ENCODE results near the gene INSYN2B. TPM values are rescaled to one million over a fixed set of nuclear protein-coding genes. Genes with fewer than 3 reads are reported as not detected.

The INSYN2B gene
- total and polyA plus RNA-seq, 2 donors (not counting 1 experiment from before 2014, with no cell fraction given) = not detected

DNA sequence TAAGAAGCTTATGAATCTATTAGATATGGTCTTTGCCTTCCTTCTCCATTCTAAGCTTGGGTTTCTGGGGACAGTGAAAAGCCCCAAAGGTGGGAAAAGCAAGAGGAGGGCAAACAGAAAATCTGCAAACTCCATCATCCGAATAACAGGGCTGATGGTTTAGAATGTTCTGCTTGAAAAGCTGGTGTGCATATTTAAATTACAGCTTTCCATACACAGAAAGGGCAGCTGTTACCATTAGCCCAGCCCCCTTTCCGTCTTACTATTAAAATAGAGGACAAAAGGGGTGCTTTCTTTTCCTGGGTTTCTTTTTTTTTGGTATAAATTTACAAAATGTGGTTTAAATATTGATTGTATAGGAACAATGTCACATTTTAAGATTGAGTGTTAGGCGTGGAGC is 22.0 kb downstream of the INSYN2B start:
- POLR2A ChIA-PET = no interaction called here
- peaks cover 13% of the 10 kb centered on the region for H3K4me1 Mint-ChIP-seq

GRCh38 chr5:169956756-169957155 is 23.5 kb downstream of the INSYN2B start:
- no peaks in the 10 kb centered on the region for H3K27me3 ChIP-seq (replicated peaks in 1 of 4; ENCODE audit: control extremely low read depth in 1 of 4, control insufficient read depth in 3 of 4, insufficient read depth in 4 of 4, low read length in 3 of 4)
- ChIA-PET CTCF (no interaction called here), POLR2A (no interaction called here)
- no peak overlapping the region for H3K4me3 Mint-ChIP-seq
- DNase-seq (no peak), ATAC-seq (ENCODE audit: low read depth) (no peak)
- no peak overlapping the region for H3K4me3 ChIP-seq (ENCODE audit: control extremely low read depth in 1 of 5, extremely low read depth in 1 of 5, insufficient read depth in 1 of 5, low read depth in 2 of 5, low read length in 4 of 5)
- H3K9me3 ChIP-seq (ENCODE audit: control extremely low read depth in 1 of 3, control insufficient read depth in 2 of 3, insufficient read depth in 1 of 3, low read length in 2 of 3) = no peaks in the 10 kb centered on the region
- no peaks in the 10 kb centered on the region for H3K4me1 Mint-ChIP-seq
- no peak overlapping the region for H3K4me2 ChIP-seq (replicated peaks; ENCODE audit: low read depth, low read length, poor library complexity, severe bottlenecking)
- H3K9me3 Mint-ChIP-seq (ENCODE audit: insufficient read depth) = no peaks in the 10 kb centered on the region
- H3K27ac Mint-ChIP-seq = no peak overlapping the region
- no peaks in the 10 kb centered on the region for H3K27me3 Mint-ChIP-seq
- H3K79me2 ChIP-seq (ENCODE audit: control insufficient read depth, insufficient read depth, low read length) = no peaks in the 10 kb centered on the region
- peaks cover 21% of the 10 kb centered on the region for H4K20me1 ChIP-seq (ENCODE audit: control insufficient read depth, insufficient read depth, low read length, poor library complexity, severe bottlenecking)
- H2AFZ ChIP-seq (ENCODE audit: insufficient read depth, low read depth, low read length, poor library complexity, severe bottlenecking) = no peak overlapping the region
- no peak overlapping the region for H3K27ac ChIP-seq (ENCODE audit: low read length in 2 of 2)
- H3K36me3 ChIP-seq (replicated peaks in 1 of 2; ENCODE audit: control extremely low read depth in 1 of 2, control insufficient read depth in 1 of 2, extremely low read depth in 1 of 2, insufficient read depth in 2 of 2, low read length in 1 of 2) = peaks cover 0 to 19% of the 10 kb centered on the region in 2 experiments
- intact Hi-C loops (cut with micrococcal nuclease) = no loop called here
- H3K4me1 ChIP-seq (ENCODE audit: control insufficient read depth in 2 of 2, insufficient read depth in 2 of 2, low read length in 2 of 2) = no peaks in the 10 kb centered on the region
- TF ChIP-seq EZH2 (IDR thresholded peaks at IDR 0.05; ENCODE audit: borderline replicate concordance, insufficient read depth, low read depth, low read length, poor library complexity, severe bottlenecking) (no peak), CTCF (IDR thresholded peaks at IDR 0.05) (no peak)
- H3K9ac ChIP-seq (ENCODE audit: low read length) = no peak overlapping the region

More for the DNA sequence above, 22.0 kb downstream of the INSYN2B start:
- Mint-ChIP-seq H3K4me3 (no peak overlapping the region), H3K9me3 (ENCODE audit: insufficient read depth) (no peaks in the 10 kb centered on the region), H3K27ac (no peak overlapping the region), H3K27me3 (no peaks in the 10 kb centered on the region)
- ATAC-seq (ENCODE audit: low read depth) = no peak
- intact Hi-C loops (cut with micrococcal nuclease) = no loop called here
- Histone ChIP-seq H3K9me3 (ENCODE audit: control extremely low read depth in 1 of 3, control insufficient read depth in 2 of 3, insufficient read depth in 1 of 3, low read length in 2 of 3) (no peaks in the 10 kb centered on the region), H3K27me3 (replicated peaks in 1 of 4; ENCODE audit: control extremely low read depth in 1 of 4, control insufficient read depth in 3 of 4, insufficient read depth in 4 of 4, low read length in 3 of 4) (no peaks in the 10 kb centered on the region), H3K4me2 (replicated peaks; ENCODE audit: low read depth, low read length, poor library complexity, severe bottlenecking) (no peak overlapping the region), H2AFZ (ENCODE audit: insufficient read depth, low read depth, low read length, poor library complexity, severe bottlenecking) (no peak overlapping the region), H4K20me1 (ENCODE audit: control insufficient read depth, insufficient read depth, low read length, poor library complexity, severe bottlenecking) (peaks cover 23% of the 10 kb centered on the region), H3K36me3 (replicated peaks in 1 of 2; ENCODE audit: control extremely low read depth in 1 of 2, control insufficient read depth in 1 of 2, extremely low read depth in 1 of 2, insufficient read depth in 2 of 2, low read length in 1 of 2) (peaks cover 0 to 14% of the 10 kb centered on the region in 2 experiments), H3K4me1 (ENCODE audit: control insufficient read depth in 2 of 2, insufficient read depth in 2 of 2, low read length in 2 of 2) (peaks cover 0 to 1% of the 10 kb centered on the region in 2 donors), H3K9ac (ENCODE audit: low read length) (no peak overlapping the region), H3K4me3 (ENCODE audit: control extremely low read depth in 1 of 5, extremely low read depth in 1 of 5, insufficient read depth in 1 of 5, low read depth in 2 of 5, low read length in 4 of 5) (no peak overlapping the region), H3K79me2 (ENCODE audit: control insufficient read depth, insufficient read depth, low read length) (no peaks in the 10 kb centered on the region), H3K27ac (ENCODE audit: low read length in 2 of 2) (no peak overlapping the region)
- CTCF ChIA-PET = no interaction called here
- no peak for DNase-seq
- TF ChIP-seq CTCF (IDR thresholded peaks at IDR 0.05) (no peak), EZH2 (IDR thresholded peaks at IDR 0.05; ENCODE audit: borderline replicate concordance, insufficient read depth, low read depth, low read length, poor library complexity, severe bottlenecking) (no peak)
- no CpG with 5 or more reads among the region's 3 CpGs for WGBS (ENCODE audit: insufficient coverage)

All from B cell (primary cell).